CD4-positive, alpha-beta T cell treated with Interleukin-2 at 100 ng/mL for 4 hours (primary cell): ENCODE measurements around the gene PKD1.
A peak's percentile ranks its signal among the peaks of the same experiment; 100 is the strongest.
"Not testable (repeated sequence)": the region's sequence is repeated elsewhere in the genome, so short reads cannot be mapped to it uniquely, and the experiment has no call there.

Experiments used
- DNase-seq: peaks from one replicate; pipeline ENCODE4 v3.0.0-alpha.2; 2020; ENCODE audit warnings: low spot score

PKD1 gene

DNA sequence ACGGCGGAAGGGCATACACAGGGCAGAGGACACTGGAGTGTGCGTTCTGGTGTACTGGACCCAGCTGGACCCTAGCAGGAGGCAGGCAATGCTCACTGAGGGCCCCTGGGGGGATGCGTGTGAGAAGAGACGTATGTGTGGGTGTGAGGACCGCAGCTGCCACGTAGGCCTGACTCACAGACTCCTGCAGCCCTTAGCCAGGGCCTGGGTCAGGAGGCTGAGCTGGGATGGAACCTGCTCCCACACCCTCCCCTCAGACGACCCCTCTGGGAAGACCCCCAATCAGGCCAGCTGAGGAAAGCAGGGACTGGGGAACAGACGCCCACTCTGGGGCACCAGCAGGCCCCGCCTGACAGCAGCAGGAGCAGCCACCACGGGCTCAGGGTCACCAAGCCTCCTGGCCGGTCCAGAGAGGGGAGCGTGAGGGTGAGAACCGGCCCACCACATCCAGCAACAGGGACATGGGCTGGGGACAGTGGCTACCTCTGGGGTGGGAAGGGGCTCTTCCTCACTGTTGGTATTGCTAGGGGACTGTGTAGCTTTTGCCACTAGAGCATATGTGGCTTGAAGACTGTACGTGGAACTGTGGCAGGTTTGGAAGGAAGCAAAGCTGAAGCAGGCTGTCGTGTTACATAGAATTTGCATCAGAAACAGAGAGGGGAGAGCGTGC is 28.4 kb downstream of the PKD1 start:
- DNase-seq = not testable (repeated sequence)

DNA sequence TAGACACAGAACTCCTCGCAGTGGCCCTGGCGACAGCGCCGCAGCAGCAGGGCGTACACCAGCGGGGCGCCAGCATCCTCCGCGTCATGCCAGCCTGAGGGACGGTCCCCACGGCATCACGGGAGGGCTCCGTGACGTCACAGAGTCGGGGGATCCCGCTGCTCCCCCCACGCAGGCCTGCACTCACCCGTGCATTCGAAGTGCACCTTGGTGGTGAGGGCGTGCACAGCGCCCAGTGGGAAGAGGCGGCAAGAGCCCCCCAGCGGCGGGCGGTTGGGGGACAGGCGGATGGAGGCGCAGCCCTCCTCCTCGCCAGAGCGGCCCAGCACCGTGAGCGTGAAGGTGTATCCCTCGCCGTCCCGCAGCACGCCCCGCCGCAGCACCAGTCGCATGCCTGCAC is 29.5 kb downstream of the PKD1 start:
- DNase-seq = not testable (repeated sequence)

DNA sequence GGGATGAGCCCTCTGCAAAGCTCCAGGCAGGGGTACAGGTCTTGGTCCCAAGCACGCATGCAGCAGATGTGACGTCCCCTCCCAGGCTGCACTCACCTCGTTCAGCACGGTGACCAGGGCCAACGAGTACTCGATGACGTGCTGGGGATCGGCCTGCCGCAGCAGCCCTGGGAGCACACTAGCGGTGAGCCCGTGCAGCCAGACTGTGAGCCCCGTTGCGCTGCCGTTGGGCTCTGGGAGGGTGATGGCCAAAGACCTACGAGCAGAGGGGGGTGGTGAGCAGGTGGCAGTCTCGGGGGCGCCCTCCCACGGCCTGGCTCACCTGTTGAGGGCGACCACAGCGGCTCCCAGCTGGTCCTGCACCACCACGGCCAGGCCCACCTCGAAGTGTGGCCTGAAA is 29.9 kb downstream of the PKD1 start:
- DNase-seq = not testable (repeated sequence)

GRCh38 chr16:2105291-2105690 is 30.4 kb downstream of the PKD1 start:
- not testable (repeated sequence) for DNase-seq

DNA sequence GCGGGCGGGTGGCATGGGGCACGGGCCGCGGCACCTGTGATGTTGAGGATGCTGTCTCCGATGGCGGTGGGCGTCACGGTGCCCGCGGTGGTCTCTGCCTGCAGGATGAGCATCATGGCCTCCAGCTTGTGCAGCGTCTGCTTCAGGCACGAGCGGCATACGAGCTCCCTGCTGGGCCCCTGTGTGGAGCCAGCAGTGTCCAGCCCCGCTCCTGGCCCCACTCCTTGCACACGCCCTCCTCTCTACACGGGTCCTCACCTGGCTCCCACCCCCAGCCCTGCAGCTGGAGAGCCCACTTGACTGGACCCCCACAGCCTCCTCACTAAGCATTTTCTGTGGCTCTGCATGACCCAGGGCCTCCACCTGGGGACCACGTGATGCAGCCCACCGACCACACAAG is 31.2 kb downstream of the PKD1 start:
- DNase-seq = not testable (repeated sequence)

- no peak for DNase-seq
Measured at GRCh38 chr16:2102471-2102870, 33.2 kb downstream of the PKD1 start.

- DNase-seq = not testable (repeated sequence)
Measured at GRCh38 chr16:2101581-2101980, 34.1 kb downstream of the PKD1 start.

GRCh38 chr16:2097689-2098088 is 38.0 kb downstream of the PKD1 start:
- not testable (repeated sequence) for DNase-seq

GRCh38 chr16:2096853-2097595 is 38.7 kb downstream of the PKD1 start:
- no peak for DNase-seq

- DNase-seq = no peak
Measured at GRCh38 chr16:2095918-2096582, 39.6 kb downstream of the PKD1 start.

GRCh38 chr16:2095315-2095853 is 40.3 kb downstream of the PKD1 start:
- no peak for DNase-seq

DNA sequence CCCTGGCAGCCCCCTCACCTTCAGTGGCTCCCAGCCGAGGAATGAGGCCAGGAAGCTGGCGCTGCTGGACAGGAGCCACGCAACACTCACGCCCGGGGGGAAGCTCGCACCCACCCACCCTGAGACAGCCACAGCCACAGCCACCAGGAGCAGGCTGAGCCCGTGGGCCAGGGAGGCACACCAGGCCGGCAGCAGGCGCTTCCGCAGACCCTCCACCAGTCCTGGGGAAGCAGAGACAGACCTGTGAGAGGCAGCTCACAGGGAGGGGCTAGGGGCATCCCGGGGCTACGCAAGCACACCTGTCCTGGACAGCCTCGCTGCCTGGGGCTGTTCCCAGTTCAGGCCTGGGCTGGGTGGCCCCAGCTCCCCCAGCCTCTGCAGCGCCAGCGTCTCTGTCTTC is 41.9 kb downstream of the PKD1 start:
- no peak for DNase-seq

GRCh38 chr16:2092866-2093265 is 42.8 kb downstream of the PKD1 start:
- DNase-seq = no peak

GRCh38 chr16:2092256-2092620 is 43.5 kb downstream of the PKD1 start:
- DNase-seq = no peak

DNA sequence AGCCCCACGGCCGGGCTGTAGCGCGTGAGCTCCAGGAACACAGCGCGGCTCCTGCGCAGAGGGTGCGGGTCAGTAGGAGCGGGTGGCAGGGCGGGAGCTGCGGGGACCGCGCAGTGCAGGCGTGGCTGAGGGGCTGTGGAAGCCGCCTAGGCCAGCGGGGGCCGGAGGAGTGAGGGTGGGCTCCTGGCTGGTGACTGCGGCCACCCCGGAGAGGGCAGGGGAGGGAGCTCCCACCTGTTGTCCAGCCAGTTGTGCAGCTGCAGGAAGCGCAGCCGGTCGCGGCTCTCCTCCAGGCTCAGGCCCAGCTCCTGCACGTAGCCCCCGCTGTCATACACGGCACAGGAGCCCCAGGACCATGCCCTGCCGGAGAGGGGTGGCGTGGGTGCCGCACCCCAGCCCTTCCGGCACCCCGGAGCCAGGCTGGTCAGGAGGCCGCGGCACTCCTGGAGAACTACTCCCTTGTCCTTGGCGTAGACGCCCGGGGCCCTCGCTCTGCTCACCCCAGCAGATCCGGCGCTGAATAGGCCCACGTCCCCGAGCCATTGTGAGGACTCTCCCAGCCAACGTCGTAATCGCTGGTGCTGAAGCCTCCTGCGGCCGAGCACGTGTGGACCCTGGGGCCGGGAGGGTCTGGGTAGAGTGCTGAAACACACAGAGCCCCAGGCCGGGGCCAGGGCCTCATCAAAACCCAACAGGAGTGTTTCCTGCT is 44.0 kb downstream of the PKD1 start:
- DNase-seq = no peak

DNA sequence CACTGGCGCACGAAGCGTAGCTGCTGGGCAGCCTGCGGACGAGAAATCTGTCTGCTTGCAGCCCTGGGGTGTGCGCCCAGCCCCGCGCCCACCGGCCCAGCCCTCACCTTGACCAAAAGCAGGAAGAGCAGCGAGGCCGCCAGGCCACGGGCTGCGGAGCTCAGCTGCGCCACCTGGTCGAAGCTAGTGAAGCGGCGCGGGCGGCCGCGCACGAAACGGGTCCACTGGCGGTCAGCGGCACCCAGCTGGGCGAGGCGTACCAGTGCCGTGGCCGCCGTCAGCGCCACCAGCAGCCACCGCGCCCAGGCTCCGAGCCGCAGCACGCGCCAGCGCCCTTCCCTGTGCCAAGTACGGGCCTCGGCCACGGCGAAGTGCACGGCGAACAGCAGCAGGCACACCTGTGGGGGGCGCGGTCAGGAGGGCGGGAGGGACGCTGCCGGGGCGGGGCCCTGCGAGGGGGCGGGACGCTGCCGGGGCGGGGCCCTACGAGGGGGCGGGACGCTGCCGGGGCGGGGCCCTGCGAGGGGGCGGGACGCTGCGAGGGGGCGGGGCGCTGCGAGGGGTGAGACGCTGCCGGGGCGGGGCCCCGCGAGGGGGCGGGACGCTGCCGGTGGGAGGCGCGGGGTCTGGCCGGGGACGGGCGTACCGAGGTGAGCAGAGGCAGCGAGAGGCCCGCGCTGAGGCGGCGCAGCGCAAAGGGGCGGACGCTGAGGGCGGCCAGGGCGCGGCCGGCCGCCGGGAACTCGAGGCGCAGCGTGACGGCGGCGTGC is 44.7 kb downstream of the PKD1 start:
- peak; percentile 13 for DNase-seq

- DNase-seq = no peak
Measured at GRCh38 chr16:2090481-2090776, 45.3 kb downstream of the PKD1 start.

DNA sequence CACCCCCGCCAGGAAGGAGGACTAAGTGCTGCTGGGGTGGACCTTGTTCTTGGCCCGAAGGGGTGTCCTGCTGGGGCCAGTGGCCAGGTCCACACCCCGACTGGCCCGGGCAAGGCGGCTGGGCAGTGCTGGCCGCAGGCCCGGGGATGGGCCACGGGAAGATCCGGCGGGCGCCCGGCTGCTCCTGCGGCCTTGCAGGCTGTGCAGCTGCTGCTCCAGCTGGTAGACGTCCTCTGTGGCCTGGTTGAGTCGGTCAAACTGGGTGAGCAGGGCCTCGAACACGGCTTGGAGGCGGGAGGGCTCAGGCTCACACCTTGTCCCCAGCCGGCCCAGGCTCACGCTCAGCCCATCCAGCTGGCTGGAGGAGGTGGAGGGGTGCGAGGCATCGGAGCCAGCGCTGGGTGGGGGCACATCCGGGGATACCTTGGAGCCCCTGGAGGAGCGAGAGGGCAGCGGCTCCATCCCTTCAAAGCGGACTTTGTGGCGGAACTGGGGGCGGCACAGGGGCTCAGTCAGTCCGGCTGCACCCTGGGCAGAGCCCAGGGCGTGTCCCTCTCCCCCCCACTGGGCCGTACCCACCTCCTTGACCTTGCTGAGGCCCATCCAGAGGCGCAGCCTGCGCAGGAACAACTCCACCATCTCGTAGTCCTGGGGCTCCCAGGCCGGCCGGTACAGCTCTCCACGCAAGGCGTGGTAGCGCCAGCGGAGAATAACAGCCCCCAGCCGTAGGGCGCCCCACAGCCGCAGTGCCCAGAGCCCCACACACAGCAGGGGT is 45.8 kb downstream of the PKD1 start:
- DNase-seq = no peak

- no peak for DNase-seq
Measured at GRCh38 chr16:2088759-2089358, 46.8 kb downstream of the PKD1 start.
